K562 (cell line): ENCODE measurements around the gene USP7. TPM values are rescaled to one million over a fixed set of nuclear protein-coding genes. Genes with fewer than 3 reads are reported as not detected.
A peak's percentile ranks its signal among the peaks of the same experiment; 100 is the strongest.

Experiments used
- ATAC-seq: fragments of 200-7000 bp; cut with Tn5 transposase; 3 replicates; pipeline ENCODE4 v1.9.1; 2020; ENCODE audit warnings: moderate library complexity
- BruUV-seq: library from RNA; stranded (reverse); fragments of 400-500 nt; replicated peaks from 2 replicates; lab custom pipeline; 2021; lab: Mats Ljungman, UMichigan
- CTCF ChIA-PET: fragments of 300-600 bp; formaldehyde crosslinking; extraction: SDS; loops from one replicate; lab custom pipeline; 2021; ENCODE audit warnings: low intra/inter-chr PET ratio; lab: Yijun Ruan, JAX
- POLR2A ChIA-PET: fragments of 300-600, 350-650 bp; sonication (Branson Sonifier 250); formaldehyde crosslinking; extraction: SDS; loops from one replicate; lab custom pipeline; 2021; ENCODE audit warnings: antibody characterized with exemption, inconsistent platforms; lab: Yijun Ruan, JAX
- DNase-seq, 4 experiments: peaks; one replicate each; pipeline versions ENCODE4 v3.0.0 to v3.0.0-alpha.2; 2011 to 2018; ENCODE audit warnings: low spot score in 3 of 4, mixed read lengths in 3 of 4; ENCODE audit errors: extremely low read depth in 1 of 4
- FAIRE-seq: peaks from 2 replicates; lab custom pipeline; 2011; peaks lifted over from hg19 to GRCh38; lab: Jason Lieb, UNC
- H2AFZ ChIP-seq: 2 replicates; pipeline ENCODE4 v1.6.0; 2011; ENCODE audit warnings: low read depth, low read length, control low read depth, inconsistent platforms
- H3K27ac ChIP-seq: fragments of 200-600 bp; 3 replicates; pipeline ENCODE4 v1.8.0; 2011; ENCODE audit warnings: low read depth, mild to moderate bottlenecking, control low read depth, inconsistent platforms, low read length, moderate library complexity, mixed read lengths; ENCODE audit errors: extremely low read depth
- H3K27me3 ChIP-seq, 2 experiments: fragments of 300-600 bp in 1 of 2; 2 replicates in 1 of 2; 3 replicates in 1 of 2; pipeline versions ENCODE4 v1.6.0 to v1.8.0; 2011; ENCODE audit warnings: inconsistent platforms in 2 of 2, low read length in 2 of 2, mild to moderate bottlenecking in 1 of 2, mixed read lengths in 1 of 2, moderate library complexity in 1 of 2; ENCODE audit not compliant: control insufficient read depth in 2 of 2, insufficient read depth in 2 of 2
- H3K36me3 ChIP-seq: fragments of 300-600 bp; 3 replicates; pipeline ENCODE4 v1.8.0; 2011; ENCODE audit warnings: mild to moderate bottlenecking, low read length, inconsistent platforms; ENCODE audit not compliant: control insufficient read depth, insufficient read depth
- H3K4me1 ChIP-seq, 2 experiments: fragments of 200-600 bp in 1 of 2; replicated peaks in 1 of 2; 2 replicates in 1 of 2; 3 replicates in 1 of 2; pipeline versions ENCODE4 v1.5.1 to v1.8.0; 2011; ENCODE audit warnings: inconsistent platforms in 2 of 2, low read length in 2 of 2, mild to moderate bottlenecking in 1 of 2, mixed read lengths in 1 of 2, moderate library complexity in 1 of 2; ENCODE audit not compliant: control insufficient read depth in 2 of 2, insufficient read depth in 2 of 2
- H3K4me2 ChIP-seq: 2 replicates; pipeline ENCODE4 v1.6.1; 2011; ENCODE audit warnings: low read length, control low read depth, inconsistent platforms, mixed read lengths; ENCODE audit not compliant: insufficient read depth
- H3K4me3 ChIP-seq: fragments of 200-600 bp; sonication (generic), shearing (Covaris generic); 2 replicates; pipeline ENCODE4 v1.5.1; 2016; ENCODE audit warnings: control low read depth, inconsistent platforms
- H3K79me2 ChIP-seq: fragments of 200-600 bp; 3 replicates; pipeline ENCODE4 v1.8.0; 2011; ENCODE audit warnings: low read length, inconsistent platforms; ENCODE audit not compliant: control insufficient read depth, insufficient read depth
- H3K9ac ChIP-seq, 2 experiments: 2 replicates each; pipeline versions ENCODE4 v1.6.0 to v1.6.1; 2011; ENCODE audit warnings: low read depth in 2 of 2, low read length in 2 of 2, control low read depth in 1 of 2, inconsistent platforms in 1 of 2, mild to moderate bottlenecking in 1 of 2, mixed read lengths in 1 of 2; ENCODE audit not compliant: insufficient read depth in 1 of 2
- H3K9me1 ChIP-seq: one replicate; pipeline ENCODE4 v1.6.0; 2011; ENCODE audit warnings: inconsistent platforms, mild to moderate bottlenecking, low read length, moderate library complexity; ENCODE audit not compliant: control insufficient read depth, insufficient read depth
- H3K9me3 ChIP-seq: replicated peaks from 2 replicates; pipeline ENCODE4 v1.5.1; 2011; ENCODE audit warnings: low read depth, low read length, inconsistent platforms; ENCODE audit not compliant: control insufficient read depth, insufficient read depth
- H4K20me1 ChIP-seq: replicated peaks from 2 replicates; pipeline ENCODE4 v1.6.1; 2011; ENCODE audit warnings: low read length, inconsistent platforms, mixed read lengths; ENCODE audit not compliant: control insufficient read depth, insufficient read depth
- ATF1 ChIP-seq, 2 experiments: fragments of 450-650 bp in 1 of 2; IDR thresholded peaks; 2 replicates each; pipeline ENCODE4 v1.6.1; 2016; ENCODE audit warnings: missing compliant biosample characterization in 1 of 2, missing genetic modification characterization in 1 of 2
- CREM ChIP-seq: IDR thresholded peaks from 2 replicates; pipeline ENCODE4 v1.6.1; 2014; ENCODE audit warnings: antibody characterized with exemption, low read depth
- NCOA1 ChIP-seq: fragments of 450-650 bp; IDR thresholded peaks from 2 replicates; pipeline ENCODE4 v1.6.1; 2016; ENCODE audit warnings: low read depth
- PHB ChIP-seq: fragments of 250-450 bp; sonication (Bioruptor Pico); IDR thresholded peaks from 2 replicates; pipeline ENCODE4 v1.5.0; 2021
- POLR2A ChIP-seq: fragments of 450-650 bp; conservative IDR thresholded peaks from 2 replicates; pipeline ENCODE4 v1.6.1; 2016
- POLR2AphosphoS5 ChIP-seq: IDR thresholded peaks from 2 replicates; pipeline ENCODE4 v1.6.1; 2011; ENCODE audit warnings: mild to moderate bottlenecking, low read depth, low read length, moderate library complexity; ENCODE audit not compliant: control insufficient read depth, insufficient read depth
- POLR2G ChIP-seq: fragments of 200-400 bp; formaldehyde crosslinking; IDR thresholded peaks from 2 replicates; pipeline ENCODE4 v1.6.1; 2017; ENCODE audit warnings: low read depth, mild to moderate bottlenecking, antibody characterized with exemption, low read length, moderate library complexity
- TCFL5 ChIP-seq: fragments of 250-450 bp; sonication (Bioruptor Pico); conservative IDR thresholded peaks from 2 replicates; pipeline ENCODE4 v1.6.1; 2021; ENCODE audit warnings: mild to moderate bottlenecking, moderate library complexity, matching md5 sums
- ZNF583 ChIP-seq: fragments of 250-450 bp; sonication (Bioruptor Pico); IDR thresholded peaks from 2 replicates; pipeline ENCODE4 v1.4.0; 2020
- WGBS: fragments of 100-300 bp; shearing (Covaris generic); methylation state at CpG from one replicate; pipeline ENCODE4 v1.1.6; 2016; ENCODE audit warnings: low coverage, mixed read lengths; ENCODE audit not compliant: insufficient coverage; ENCODE audit errors: missing lambda C conversion rate; 5-methylcytosine and 5-hydroxymethylcytosine counted together
- in situ Hi-C: fragments of 300-500 bp; cut with MboI; formaldehyde crosslinking; loops from 4 replicates; pipeline ENCODE4 v1.15.0; 2018; ENCODE audit warnings: inconsistent platforms, mixed read lengths
- intact Hi-C: fragments of 100-400 bp; cut with micrococcal nuclease; formaldehyde crosslinking; loops from 2 replicates; pipeline ENCODE4 v1.14.2; 2022
- polyA plus RNA-seq, 8 experiments: library from polyadenylated mRNA; depleted of rRNA in 4 of 8; stranded (reverse) in 5 of 8; unstranded in 3 of 8; fragments of >200 nt; fragmentation: Nextera tagmentation in 2 of 8; fragmentation: Illumina TruSeq in 1 of 8; extraction: Ambion mirVana in 2 of 8; extraction: Trizol in 1 of 8; gene quantifications; 2 replicates each; pipeline versions ENCODE4 v1.2.1 to v1.2.3, GENCODE V29; 2011 to 2014; ENCODE audit warnings: inconsistent platforms in 1 of 8, missing spikeins in 1 of 8
- total RNA-seq, 7 experiments: library from RNA; depleted of rRNA in 6 of 7; stranded (reverse); fragments of >200 nt in 6 of 7; fragmentation: Illumina TruSeq in 2 of 7; extraction: Trizol in 2 of 7; gene quantifications; 2 replicates each; pipeline versions ENCODE4 v1.2.1 to v1.2.3, GENCODE V29; 2011 to 2021; ENCODE audit warnings: low replicate concordance in 1 of 7

Gene USP7
- total and polyA plus RNA-seq, 9 of the 15 experiments (the other 6 are each of a cell fraction or from before 2014, with no cell fraction given): 17.1 to 145 (median 57.9) TPM

GRCh38 chr16:8851761-8852403 lies 111.8 kb downstream of the USP7 start:
- CTCF ChIA-PET: no interaction called here
- no peaks in the 10 kb centered on the region for H3K79me2 ChIP-seq

GRCh38 chr16:8850279-8850885 lies 113.3 kb downstream of the USP7 start:
- DNase-seq (no peak), FAIRE-seq (no peak), ATAC-seq (peak; percentile 19)
- in situ Hi-C loops: no loop called here
- Histone ChIP-seq H3K36me3 (peaks cover 91% of the 10 kb centered on the region; the same call in 2 of the 3 replicates), H3K4me3 (no peak overlapping the region), H3K4me2 (no peak overlapping the region), H3K9me1 (no peaks in the 10 kb centered on the region), H3K9me3 (no peaks in the 10 kb centered on the region), H3K4me1 (peaks cover 0 to 4% of the 10 kb centered on the region in 2 experiments; a peak in 1 of 5 replicates), H3K27ac (no peak overlapping the region), H4K20me1 (no peaks in the 10 kb centered on the region), H3K27me3 (no peaks in the 10 kb centered on the region), H2AFZ (no peak overlapping the region), H3K9ac (0 out of 4 replicates have a peak overlapping the region, but pooled peaks of 1 of the 2 experiments have one; percentile 21), H3K79me2 (peaks cover under 1% of the 10 kb centered on the region; the same call in 1 of the 3 replicates)
- ChIA-PET POLR2A (interaction anchor here (0.6 to 2.6 kb wide), 6 partner anchors 9 to 296 kb away, joined by 3 to 9 read pairs (median 4); partner anchors contain the start of gene CARHSP1), CTCF (no interaction called here)
- intact Hi-C loops: no loop called here
- 75% methylated on average over 9 of the region's 11 CpGs for WGBS
- no TSS peak for BruUV-seq
- TF ChIP-seq NCOA1 (no peak), TCFL5 (CRISPR knock-in tag) (no peak), ZNF583 (CRISPR knock-in tag) (no peak), POLR2G (peak; percentile 62), CREM (no peak), POLR2A (peak; percentile 38; the same call in 1 of the 2 replicates), PHB (CRISPR knock-in tag) (no peak)

More at GRCh38 chr16:8851761-8852403, 111.8 kb downstream of the USP7 start:
- in situ Hi-C loops: no loop called here
- Histone ChIP-seq H3K36me3 (peaks cover 94% of the 10 kb centered on the region; the same call in 2 of the 3 replicates), H3K27me3 (no peaks in the 10 kb centered on the region), H3K4me1 (peaks cover 0 to 4% of the 10 kb centered on the region in 2 experiments; a peak in 1 of 5 replicates), H3K4me2 (no peak overlapping the region), H3K9ac (no peak overlapping the region), H4K20me1 (no peaks in the 10 kb centered on the region), H3K27ac (no peak overlapping the region), H3K9me1 (no peaks in the 10 kb centered on the region), H2AFZ (no peak overlapping the region), H3K4me3 (no peak overlapping the region), H3K9me3 (no peaks in the 10 kb centered on the region)
- POLR2A ChIA-PET: interaction anchor here (0.7 to 2.6 kb wide), 7 partner anchors 9 to 640 kb away, joined by 3 to 9 read pairs (median 4); partner anchors contain the start of genes CARHSP1, PMM2 and TMEM186
- FAIRE-seq: no peak
- ATAC-seq: no peak
- intact Hi-C loops: no loop called here
- BruUV-seq: no TSS peak
- 94% methylated on average over 8 of the region's 8 CpGs for WGBS
- DNase-seq: no peak
- no peak for TF ChIP-seq ATF1 (CRISPR knock-in tag; IDR thresholded peaks at IDR 0.05)
- TF ChIP-seq ATF1 (tag; IDR thresholded peaks at IDR 0.05): no peak
- 0 out of 2 replicates have a peak, but pooled peaks have one; percentile 12 for TF ChIP-seq POLR2A
- TF ChIP-seq POLR2AphosphoS5: 0 out of 2 replicates have a peak, but pooled peaks have one; percentile 15
- TF ChIP-seq POLR2G: 0 out of 2 replicates have a peak, but pooled peaks have one; percentile 10
